Limb (tissue), 2 donors: ENCODE data around the gene EDEM2.
"Not testable (repeated sequence)": the region's sequence is repeated elsewhere in the genome, so short reads cannot be mapped to it uniquely, and the experiment has no call there.

Source experiments
- DNase-seq, 2 donors: peaks; one replicate each; pipeline ENCODE4 v3.0.0-alpha.2; 2016; ENCODE audit errors: extremely low spot score in 2 of 2

Gene EDEM2

GRCh38 chr20:35131934-35132333, 15.2 kb downstream of the EDEM2 start:
- no peak for DNase-seq

GRCh38 chr20:35129647-35130069, 17.5 kb downstream of the EDEM2 start:
- no peak for DNase-seq

GRCh38 chr20:35125753-35126152, 21.4 kb downstream of the EDEM2 start:
- no peak for DNase-seq

- DNase-seq: no peak
Observed at GRCh38 chr20:35122756-35123405, 24.3 kb downstream of the EDEM2 start.

- DNase-seq: no peak
Observed at GRCh38 chr20:35121186-35121585, 25.9 kb downstream of the EDEM2 start.

- DNase-seq: no peak
Observed at GRCh38 chr20:35120012-35120701, 27.0 kb downstream of the EDEM2 start.

- DNase-seq: no peak
Observed at GRCh38 chr20:35117629-35118028, 29.5 kb downstream of the EDEM2 start.

- DNase-seq: no peak
Observed at GRCh38 chr20:35117196-35117595, 29.9 kb downstream of the EDEM2 start.

- no peak for DNase-seq
Observed at GRCh38 chr20:35116258-35116657, 30.9 kb downstream of the EDEM2 start.

GRCh38 chr20:35115606-35116005, 31.5 kb downstream of the EDEM2 start:
- no peak for DNase-seq

- not testable (repeated sequence) for DNase-seq
Observed at GRCh38 chr20:35112276-35112675, 34.9 kb downstream of the EDEM2 start.

- no peak for DNase-seq
Observed at GRCh38 chr20:35111141-35111888, 35.8 kb downstream of the EDEM2 start.

GRCh38 chr20:35108921-35109320, 38.2 kb downstream of the EDEM2 start:
- DNase-seq: no peak

GRCh38 chr20:35106827-35107380, 40.2 kb downstream of the EDEM2 start:
- no peak for DNase-seq

GRCh38 chr20:35104685-35105295, 42.3 kb downstream of the EDEM2 start:
- no peak for DNase-seq

- DNase-seq: no peak
Observed at GRCh38 chr20:35101620-35102019, 45.5 kb downstream of the EDEM2 start.

GRCh38 chr20:35093267-35093884, 53.8 kb downstream of the EDEM2 start:
- DNase-seq: no peak

GRCh38 chr20:35092524-35093266, 54.4 kb downstream of the EDEM2 start, which contains the start of gene TRPC4AP:
Gene TRPC4AP, minus strand, starts transcription at chr20:35092807. Its CDS starts 26 bp downstream, at chr20:35092781.
- peak; percentile 93 to 94 for DNase-seq

- DNase-seq: peak in 1 of 2 donors; percentile 35
Observed at GRCh38 chr20:35091816-35092523, 55.2 kb downstream of the EDEM2 start.
